ENCODE results near the gene MGAT5B. TPM values are rescaled to one million over a fixed set of nuclear protein-coding genes. Genes with fewer than 3 reads are reported as not detected.

Gene MGAT5B
- total and polyA plus RNA-seq, 8 donors, result 0.10 to 1.7 (median 0.32) TPM; not detected in 4

DNA sequence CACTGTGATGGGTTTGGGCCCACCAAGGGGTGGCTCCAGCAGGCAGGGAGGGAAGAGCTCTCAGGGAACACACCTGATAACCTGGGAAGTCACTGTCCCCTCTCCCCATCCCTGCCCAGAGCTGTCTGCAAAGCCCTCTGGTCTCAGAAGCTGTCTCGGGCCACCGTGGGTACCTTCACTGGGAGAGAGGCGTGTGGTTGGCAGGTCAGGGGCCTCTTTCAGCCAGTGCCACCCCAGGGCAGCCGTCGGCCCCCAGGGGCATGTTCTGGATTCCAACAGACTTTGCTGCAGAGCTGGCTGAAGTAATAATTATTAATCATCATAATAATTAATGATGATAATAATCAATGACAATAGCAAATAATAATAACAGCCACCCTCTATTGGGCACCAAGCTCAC is 21.1 kb downstream of the MGAT5B start:
- TF ChIP-seq, protein P1, sequence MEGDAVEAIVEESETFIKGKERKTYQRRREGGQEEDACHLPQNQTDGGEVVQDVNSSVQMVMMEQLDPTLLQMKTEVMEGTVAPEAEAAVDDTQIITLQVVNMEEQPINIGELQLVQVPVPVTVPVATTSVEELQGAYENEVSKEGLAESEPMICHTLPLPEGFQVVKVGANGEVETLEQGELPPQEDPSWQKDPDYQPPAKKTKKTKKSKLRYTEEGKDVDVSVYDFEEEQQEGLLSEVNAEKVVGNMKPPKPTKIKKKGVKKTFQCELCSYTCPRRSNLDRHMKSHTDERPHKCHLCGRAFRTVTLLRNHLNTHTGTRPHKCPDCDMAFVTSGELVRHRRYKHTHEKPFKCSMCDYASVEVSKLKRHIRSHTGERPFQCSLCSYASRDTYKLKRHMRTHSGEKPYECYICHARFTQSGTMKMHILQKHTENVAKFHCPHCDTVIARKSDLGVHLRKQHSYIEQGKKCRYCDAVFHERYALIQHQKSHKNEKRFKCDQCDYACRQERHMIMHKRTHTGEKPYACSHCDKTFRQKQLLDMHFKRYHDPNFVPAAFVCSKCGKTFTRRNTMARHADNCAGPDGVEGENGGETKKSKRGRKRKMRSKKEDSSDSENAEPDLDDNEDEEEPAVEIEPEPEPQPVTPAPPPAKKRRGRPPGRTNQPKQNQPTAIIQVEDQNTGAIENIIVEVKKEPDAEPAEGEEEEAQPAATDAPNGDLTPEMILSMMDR (IDR thresholded peaks at IDR 0.05), result no peak
- TF ChIP-seq EP300 (IDR thresholded peaks at IDR 0.05) (no peak), POLR2A (IDR thresholded peaks at IDR 0.05) (no peak), POLR2AphosphoS5 (IDR thresholded peaks at IDR 0.05) (no peak)
- 63 to 92% (median 85%) methylated on average over 5 of the region's 5 CpGs for WGBS, 5 donors
- DNase-seq, result no peak
- Histone ChIP-seq H3K9me3 (peaks cover 0 to 4% (median 1%) of the 10 kb centered on the region in 4 donors), H3K4me1 (no peaks in the 10 kb centered on the region), H3K27me3 (peaks cover 0 to 47% (median 0%) of the 10 kb centered on the region in 3 donors), H3K4me3 (no peak overlapping the region), H3K36me3 (no peaks in the 10 kb centered on the region), H3K27ac (no peak overlapping the region)
- intact Hi-C loops (cut with DNase I; ENCODE audit: low total_unique reads), result no loop called here

DNA sequence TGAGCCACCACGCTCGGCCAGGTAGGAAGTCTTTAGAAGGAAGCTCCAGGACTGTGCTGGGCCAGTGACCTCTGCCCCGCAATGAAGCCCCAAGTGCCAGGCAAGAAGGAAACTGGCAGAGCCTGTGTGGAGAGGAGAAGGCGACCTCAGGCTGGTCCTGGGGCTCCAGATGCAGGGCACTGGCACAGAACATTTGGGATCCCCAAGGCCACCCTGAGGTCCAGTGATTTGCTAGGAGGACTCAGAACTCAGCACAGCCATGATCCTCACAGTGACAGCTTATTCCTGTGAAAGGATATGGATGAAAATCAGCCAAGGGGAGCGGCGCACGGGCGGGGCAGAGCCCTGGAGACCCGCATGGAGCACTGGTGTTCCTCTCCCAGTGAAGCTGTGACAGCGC is 24.1 kb downstream of the MGAT5B start:
- 80 to 94% (median 89%) methylated on average over 9 to 10 of the region's 10 CpGs for WGBS, 5 donors
- DNase-seq, result no peak
- H3K9me3 ChIP-seq, result peaks cover 0 to 12% (median 4%) of the 10 kb centered on the region in 4 donors
- H3K27ac ChIP-seq, result no peak overlapping the region
- TF ChIP-seq POLR2A (IDR thresholded peaks at IDR 0.05), result no peak
- no peak for TF ChIP-seq POLR2AphosphoS5 (IDR thresholded peaks at IDR 0.05)
- no peaks in the 10 kb centered on the region for H3K36me3 ChIP-seq
- H3K4me1 ChIP-seq, result no peaks in the 10 kb centered on the region
- H3K4me3 ChIP-seq, result no peak overlapping the region
- peaks cover 0 to 22% (median 0%) of the 10 kb centered on the region in 3 donors for H3K27me3 ChIP-seq
- intact Hi-C loops (cut with DNase I; ENCODE audit: low total_unique reads), result no loop called here

DNA sequence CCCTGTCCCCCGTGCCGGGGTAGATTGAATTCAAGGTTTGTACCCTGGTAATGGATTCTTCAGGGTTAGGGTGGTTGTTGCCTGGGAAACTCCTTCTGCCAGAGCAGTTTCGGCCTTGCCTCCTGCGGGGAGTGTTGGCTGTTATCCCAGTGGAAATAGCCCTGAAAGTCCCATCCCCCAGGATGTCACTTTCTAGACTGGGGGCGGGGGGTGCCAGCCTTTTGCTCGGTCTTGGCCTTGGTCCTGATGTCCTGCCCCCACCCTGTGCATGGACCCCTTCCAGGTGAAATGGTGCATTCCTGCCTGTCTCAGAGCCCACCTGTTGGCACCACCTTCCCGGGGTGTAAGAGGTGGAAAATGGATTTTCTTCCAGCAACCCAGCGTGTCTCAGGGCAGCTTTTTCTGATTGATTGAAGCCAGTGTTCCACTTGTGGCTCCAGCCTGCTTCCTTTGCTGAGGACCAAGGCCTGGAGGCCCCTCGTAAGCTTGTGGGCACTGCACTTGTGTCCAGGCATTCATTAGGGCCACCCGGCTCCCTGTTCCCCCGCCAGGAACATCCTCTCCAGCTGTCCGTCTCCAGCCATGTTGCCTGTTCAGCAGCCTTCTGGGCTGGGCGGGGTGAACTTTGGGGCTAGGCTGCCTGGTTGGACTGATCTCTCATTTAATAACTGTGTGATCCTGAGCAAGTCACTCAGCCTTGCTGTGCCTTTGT is 25.6 kb downstream of the MGAT5B start:
- Histone ChIP-seq H3K9me3 (peaks cover 0 to 12% (median 4%) of the 10 kb centered on the region in 4 donors), H3K4me1 (no peaks in the 10 kb centered on the region), H3K27ac (no peak overlapping the region), H3K4me3 (no peak overlapping the region), H3K36me3 (no peaks in the 10 kb centered on the region), H3K27me3 (peaks cover 0 to 15% (median 0%) of the 10 kb centered on the region in 3 donors)
- no peak for DNase-seq
- 51 to 68% (median 67%) methylated on average over 13 of the region's 13 CpGs for WGBS, 5 donors
- TF ChIP-seq EP300 (IDR thresholded peaks at IDR 0.05) (no peak), POLR2A (IDR thresholded peaks at IDR 0.05) (no peak), POLR2AphosphoS5 (IDR thresholded peaks at IDR 0.05) (no peak)
- TF ChIP-seq, protein P1 (IDR thresholded peaks at IDR 0.05), result no peak
- intact Hi-C loops (cut with DNase I; ENCODE audit: low total_unique reads), result no loop called here

DNA sequence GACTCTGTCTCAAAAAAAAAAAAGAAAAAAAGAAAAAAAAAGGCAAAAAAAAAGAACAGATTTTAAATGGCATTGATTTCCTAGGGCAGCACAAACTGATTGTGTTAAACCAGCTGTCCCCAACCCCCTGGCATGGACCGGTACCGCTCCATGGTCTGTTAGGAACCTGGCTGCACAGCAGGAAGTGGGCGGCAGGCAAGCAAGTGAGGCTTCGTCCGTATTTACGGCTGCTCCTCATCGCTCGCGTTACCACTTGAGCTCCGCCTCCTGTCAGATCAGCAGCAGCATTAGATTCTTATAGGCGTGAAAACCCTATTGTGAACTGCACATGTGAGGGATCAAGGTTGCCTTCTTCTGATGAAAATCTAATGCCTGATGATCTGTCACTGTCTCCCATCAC is 26.6 kb downstream of the MGAT5B start:
- Histone ChIP-seq H3K4me1 (no peaks in the 10 kb centered on the region), H3K4me3 (no peak overlapping the region), H3K9me3 (peaks cover 0 to 12% (median 4%) of the 10 kb centered on the region in 4 donors), H3K27ac (no peak overlapping the region), H3K36me3 (no peaks in the 10 kb centered on the region), H3K27me3 (peaks cover 0 to 9% (median 0%) of the 10 kb centered on the region in 3 donors)
- 90 to 98% (median 96%) methylated on average over 11 of the region's 11 CpGs for WGBS, 5 donors
- no peak for TF ChIP-seq EP300 (IDR thresholded peaks at IDR 0.05)
- no peak for TF ChIP-seq POLR2A (IDR thresholded peaks at IDR 0.05)
- TF ChIP-seq, protein P1 (IDR thresholded peaks at IDR 0.05), result no peak
- TF ChIP-seq POLR2AphosphoS5 (IDR thresholded peaks at IDR 0.05), result no peak
- intact Hi-C loops (cut with DNase I; ENCODE audit: low total_unique reads), result no loop called here
- DNase-seq, result no peak

DNA sequence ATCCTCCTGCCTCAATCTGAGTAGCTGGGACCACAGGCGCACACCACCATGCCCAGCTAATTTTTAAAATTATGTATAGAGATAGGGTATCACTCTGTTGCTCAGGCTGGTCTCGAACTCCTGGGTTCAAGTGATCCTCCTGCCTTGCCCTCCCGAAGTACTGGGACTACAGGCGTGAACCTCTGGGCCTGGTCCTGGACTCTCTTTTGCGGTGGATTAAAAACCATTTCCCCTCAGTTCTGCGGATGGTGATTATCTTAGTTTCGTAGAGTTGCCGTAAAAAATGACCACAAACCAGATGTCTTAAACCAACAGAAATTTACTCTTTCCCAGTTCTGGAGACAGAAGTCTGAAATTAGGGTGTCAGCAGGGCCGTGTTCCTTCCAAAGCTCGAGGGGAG is 28.8 kb downstream of the MGAT5B start:
- no peak overlapping the region for H3K4me3 ChIP-seq
- DNase-seq, result no peak

More for the DNA sequence above, 28.8 kb downstream of the MGAT5B start:
- Histone ChIP-seq H3K27me3 (peaks cover 0 to 9% (median 0%) of the 10 kb centered on the region in 3 donors), H3K9me3 (peaks cover 0 to 9% (median 3%) of the 10 kb centered on the region in 4 donors), H3K4me1 (no peaks in the 10 kb centered on the region), H3K27ac (no peak overlapping the region), H3K36me3 (no peaks in the 10 kb centered on the region)
- TF ChIP-seq POLR2A (IDR thresholded peaks at IDR 0.05), result no peak
- TF ChIP-seq POLR2AphosphoS5 (IDR thresholded peaks at IDR 0.05), result no peak
- TF ChIP-seq, protein P1 (IDR thresholded peaks at IDR 0.05), result no peak
- TF ChIP-seq EP300 (IDR thresholded peaks at IDR 0.05), result no peak
- intact Hi-C loops (cut with DNase I; ENCODE audit: low total_unique reads), result no loop called here
- 81 to 86% (median 83%) methylated on average over 10 of the region's 10 CpGs for WGBS, 5 donors

Measured in stomach (tissue), 9 donors.